ENCODE data around the gene RASSF1.

- TF ChIP-seq, protein P1, sequence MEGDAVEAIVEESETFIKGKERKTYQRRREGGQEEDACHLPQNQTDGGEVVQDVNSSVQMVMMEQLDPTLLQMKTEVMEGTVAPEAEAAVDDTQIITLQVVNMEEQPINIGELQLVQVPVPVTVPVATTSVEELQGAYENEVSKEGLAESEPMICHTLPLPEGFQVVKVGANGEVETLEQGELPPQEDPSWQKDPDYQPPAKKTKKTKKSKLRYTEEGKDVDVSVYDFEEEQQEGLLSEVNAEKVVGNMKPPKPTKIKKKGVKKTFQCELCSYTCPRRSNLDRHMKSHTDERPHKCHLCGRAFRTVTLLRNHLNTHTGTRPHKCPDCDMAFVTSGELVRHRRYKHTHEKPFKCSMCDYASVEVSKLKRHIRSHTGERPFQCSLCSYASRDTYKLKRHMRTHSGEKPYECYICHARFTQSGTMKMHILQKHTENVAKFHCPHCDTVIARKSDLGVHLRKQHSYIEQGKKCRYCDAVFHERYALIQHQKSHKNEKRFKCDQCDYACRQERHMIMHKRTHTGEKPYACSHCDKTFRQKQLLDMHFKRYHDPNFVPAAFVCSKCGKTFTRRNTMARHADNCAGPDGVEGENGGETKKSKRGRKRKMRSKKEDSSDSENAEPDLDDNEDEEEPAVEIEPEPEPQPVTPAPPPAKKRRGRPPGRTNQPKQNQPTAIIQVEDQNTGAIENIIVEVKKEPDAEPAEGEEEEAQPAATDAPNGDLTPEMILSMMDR (IDR thresholded peaks at IDR 0.05 in 2 of 3, conservative IDR thresholded peaks at IDR 0.05 in 1 of 3; ENCODE audit: control insufficient read depth in 2 of 3, extremely low read depth in 1 of 3, insufficient read depth in 1 of 3, low read depth in 3 of 3, low read length in 3 of 3): no peak
- no peak for TF ChIP-seq YY1 (IDR thresholded peaks at IDR 0.05; ENCODE audit: low read depth, low read length)
- no peak for TF ChIP-seq ELK1 (IDR thresholded peaks at IDR 0.05; ENCODE audit: low read depth, low read length)
- no peak for TF ChIP-seq STAT3 (IDR thresholded peaks at IDR 0.05; ENCODE audit: low read depth, low read length)
- TF ChIP-seq TAF1 (IDR thresholded peaks at IDR 0.05; ENCODE audit: borderline replicate concordance, low read depth, low read length): no peak
- no peak for TF ChIP-seq POLR2A (IDR thresholded peaks at IDR 0.05; ENCODE audit: low read depth, low read length)
- TF ChIP-seq BRCA1 (IDR thresholded peaks at IDR 0.05; ENCODE audit: low read depth, low read length): no peak
- TF ChIP-seq, protein P2, sequence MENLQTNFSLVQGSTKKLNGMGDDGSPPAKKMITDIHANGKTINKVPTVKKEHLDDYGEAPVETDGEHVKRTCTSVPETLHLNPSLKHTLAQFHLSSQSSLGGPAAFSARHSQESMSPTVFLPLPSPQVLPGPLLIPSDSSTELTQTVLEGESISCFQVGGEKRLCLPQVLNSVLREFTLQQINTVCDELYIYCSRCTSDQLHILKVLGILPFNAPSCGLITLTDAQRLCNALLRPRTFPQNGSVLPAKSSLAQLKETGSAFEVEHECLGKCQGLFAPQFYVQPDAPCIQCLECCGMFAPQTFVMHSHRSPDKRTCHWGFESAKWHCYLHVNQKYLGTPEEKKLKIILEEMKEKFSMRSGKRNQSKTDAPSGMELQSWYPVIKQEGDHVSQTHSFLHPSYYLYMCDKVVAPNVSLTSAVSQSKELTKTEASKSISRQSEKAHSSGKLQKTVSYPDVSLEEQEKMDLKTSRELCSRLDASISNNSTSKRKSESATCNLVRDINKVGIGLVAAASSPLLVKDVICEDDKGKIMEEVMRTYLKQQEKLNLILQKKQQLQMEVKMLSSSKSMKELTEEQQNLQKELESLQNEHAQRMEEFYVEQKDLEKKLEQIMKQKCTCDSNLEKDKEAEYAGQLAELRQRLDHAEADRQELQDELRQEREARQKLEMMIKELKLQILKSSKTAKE (IDR thresholded peaks at IDR 0.05; ENCODE audit: low read depth, poor library complexity, severe bottlenecking): no peak
- TF ChIP-seq ZBTB33 (IDR thresholded peaks at IDR 0.05): no peak
- TF ChIP-seq, protein P3, sequence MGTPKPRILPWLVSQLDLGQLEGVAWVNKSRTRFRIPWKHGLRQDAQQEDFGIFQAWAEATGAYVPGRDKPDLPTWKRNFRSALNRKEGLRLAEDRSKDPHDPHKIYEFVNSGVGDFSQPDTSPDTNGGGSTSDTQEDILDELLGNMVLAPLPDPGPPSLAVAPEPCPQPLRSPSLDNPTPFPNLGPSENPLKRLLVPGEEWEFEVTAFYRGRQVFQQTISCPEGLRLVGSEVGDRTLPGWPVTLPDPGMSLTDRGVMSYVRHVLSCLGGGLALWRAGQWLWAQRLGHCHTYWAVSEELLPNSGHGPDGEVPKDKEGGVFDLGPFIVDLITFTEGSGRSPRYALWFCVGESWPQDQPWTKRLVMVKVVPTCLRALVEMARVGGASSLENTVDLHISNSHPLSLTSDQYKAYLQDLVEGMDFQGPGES (IDR thresholded peaks at IDR 0.05): no peak
Measured at GRCh38 chr3:50365842-50366220, 25.2 kb upstream of the RASSF1 start.

All from GM12878 (cell line).